Stimulated activated CD8-positive, alpha-beta memory T cell treated with anti-CD3 and anti-CD28 coated beads, Interleukin-4, amount 100 ng/mL, for 48 hours (primary cell): ENCODE results near the gene LIMD2.

Experiments
- DNase-seq: peaks from one replicate; pipeline ENCODE4 v3.0.0-alpha.2; 2020

Gene LIMD2

GRCh38 chr17:63700528-63701455 lies 867 bp upstream of the LIMD2 start:
- DNase-seq, result peak; percentile 69

DNA sequence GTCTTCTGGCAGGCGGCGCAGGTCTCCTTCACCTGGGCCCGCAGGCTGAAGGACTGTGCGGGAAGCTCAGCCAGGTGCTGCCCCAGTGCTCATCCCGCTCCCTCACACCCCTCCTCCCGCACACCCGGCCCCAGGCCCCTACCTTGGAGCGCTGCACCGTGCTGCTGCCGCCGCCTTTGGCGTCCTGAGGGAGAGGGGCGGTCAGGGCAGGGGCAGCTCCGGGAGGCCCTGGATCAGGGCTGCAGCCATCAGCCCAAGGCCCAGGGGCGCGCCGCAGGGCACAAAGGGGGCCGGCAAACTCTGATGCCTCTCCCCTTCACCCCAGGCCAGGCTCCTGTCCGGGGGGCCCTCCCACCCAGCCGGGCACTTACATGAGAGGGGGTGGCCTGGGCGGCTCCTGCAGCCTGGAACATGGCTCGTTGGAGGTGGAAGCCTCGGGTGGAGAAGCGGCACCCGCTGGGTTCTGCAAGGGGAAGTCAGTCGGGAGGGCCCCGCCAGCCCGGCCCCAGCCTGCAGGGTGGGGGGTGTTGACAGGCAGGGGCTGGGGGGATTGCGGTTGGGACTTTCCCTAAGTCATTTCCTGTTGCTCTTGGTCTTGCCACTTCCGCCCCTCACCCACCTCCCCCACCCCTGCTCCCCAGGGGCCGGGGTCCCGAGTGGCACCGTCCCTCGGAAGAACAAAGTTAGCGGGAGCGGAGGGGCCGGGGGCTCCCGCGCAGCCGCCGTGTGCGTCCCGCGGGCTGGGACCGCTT lies 863 bp downstream of the LIMD2 start:
- DNase-seq, result peak; percentile 85

GRCh38 chr17:63698381-63698885 lies 1.5 kb downstream of the LIMD2 start:
- peak; percentile 59 for DNase-seq

- peak; percentile 87 for DNase-seq
Measured at GRCh38 chr17:63697341-63698286, 2.3 kb downstream of the LIMD2 start.

GRCh38 chr17:63696381-63696961 lies 3.5 kb downstream of the LIMD2 start:
- DNase-seq, result peak; percentile 52

DNA sequence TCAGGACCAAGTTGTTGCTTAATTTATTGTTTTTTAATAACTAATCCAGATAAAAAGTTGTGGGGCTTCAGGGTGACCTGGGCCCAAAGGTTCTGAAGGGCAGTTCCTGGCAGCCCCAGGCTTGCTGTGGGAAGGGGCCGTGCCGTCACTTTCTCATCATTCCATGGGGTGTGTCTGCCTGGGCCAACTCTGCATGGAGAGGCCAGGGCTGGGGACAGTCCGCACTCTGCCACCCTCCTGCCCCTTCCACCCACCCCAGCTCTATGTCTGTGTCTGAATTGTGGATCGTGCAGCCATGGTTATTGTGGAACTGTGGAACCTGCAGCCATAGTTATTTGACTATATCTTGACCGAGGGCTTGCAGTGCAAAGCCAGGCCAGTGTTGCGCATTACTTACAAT lies 4.0 kb downstream of the LIMD2 start:
- no peak for DNase-seq

DNA sequence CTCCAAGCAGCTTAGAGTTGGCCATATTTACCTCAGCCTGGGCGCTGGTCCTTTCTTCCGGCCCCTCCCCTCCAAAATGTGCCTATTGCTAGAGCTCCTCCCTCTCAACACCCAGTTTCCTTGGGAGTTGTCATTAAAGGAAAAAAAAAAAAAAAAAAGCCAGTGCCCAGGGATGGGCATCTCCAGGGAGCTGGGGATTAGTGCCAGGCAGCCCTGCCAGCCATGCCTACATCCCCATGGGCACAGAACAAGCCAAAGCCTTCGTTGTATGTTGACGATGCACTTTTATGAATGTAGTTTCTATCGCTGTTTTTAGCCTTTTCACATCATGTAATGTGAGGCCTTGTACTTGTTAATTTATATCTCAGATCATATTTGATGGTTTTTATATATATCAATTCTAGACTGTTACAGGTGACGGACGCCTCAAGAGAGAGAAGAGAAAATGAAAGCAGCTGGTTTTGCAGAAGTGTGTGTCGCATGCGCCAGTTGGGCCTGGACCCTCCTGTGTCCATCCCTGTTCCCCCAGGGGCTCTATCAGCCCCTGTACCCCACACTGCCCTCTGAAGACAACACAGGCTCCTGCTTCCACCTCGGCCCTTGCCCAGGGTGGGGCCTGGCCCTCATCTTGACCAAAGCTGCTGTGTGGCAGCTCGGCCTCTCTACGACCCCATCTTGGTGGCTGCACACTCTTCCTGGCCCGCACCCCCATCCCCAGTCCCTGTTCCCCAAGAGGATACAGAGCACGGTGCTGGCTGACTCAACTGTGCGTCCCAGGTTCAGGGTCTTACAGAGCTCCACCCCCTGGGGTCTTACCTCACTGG lies 4.8 kb downstream of the LIMD2 start:
- DNase-seq, result no peak

DNA sequence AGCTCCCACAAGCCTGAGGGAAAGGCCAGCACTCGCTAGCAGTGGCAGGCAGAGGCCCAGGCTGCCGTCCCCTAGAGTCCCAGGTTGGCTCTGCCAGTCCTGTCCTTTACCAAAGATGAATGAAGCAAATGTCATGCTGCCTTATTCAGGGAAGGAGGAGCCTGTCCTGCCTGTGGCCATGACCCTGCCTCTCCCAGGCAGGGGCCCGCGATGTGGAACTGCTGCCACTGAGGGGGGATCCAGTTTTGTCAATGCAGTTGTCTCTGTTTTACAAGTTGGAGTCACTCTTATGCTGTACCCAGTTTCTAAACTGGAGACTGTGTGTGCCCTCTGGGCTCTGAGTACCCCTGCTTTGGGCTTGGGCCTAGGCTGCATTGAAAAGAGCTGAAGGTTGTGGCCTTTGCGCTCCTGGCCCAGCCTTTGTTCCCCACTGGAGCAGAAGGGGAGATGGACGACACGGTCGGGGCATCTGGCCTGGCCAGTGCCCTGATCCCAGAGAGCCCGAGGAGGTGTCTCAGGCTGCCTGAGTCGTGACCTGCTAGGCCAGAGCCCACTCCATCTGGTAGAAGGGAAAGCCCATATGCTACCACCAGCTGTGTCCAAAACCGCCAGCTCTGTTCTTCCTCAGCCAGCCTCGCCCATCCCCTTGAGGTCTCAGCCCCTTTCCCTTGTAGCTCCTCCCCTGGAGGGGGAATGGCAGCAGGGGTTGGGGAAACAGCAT lies 5.5 kb downstream of the LIMD2 start:
- peak; percentile 38 for DNase-seq

DNA sequence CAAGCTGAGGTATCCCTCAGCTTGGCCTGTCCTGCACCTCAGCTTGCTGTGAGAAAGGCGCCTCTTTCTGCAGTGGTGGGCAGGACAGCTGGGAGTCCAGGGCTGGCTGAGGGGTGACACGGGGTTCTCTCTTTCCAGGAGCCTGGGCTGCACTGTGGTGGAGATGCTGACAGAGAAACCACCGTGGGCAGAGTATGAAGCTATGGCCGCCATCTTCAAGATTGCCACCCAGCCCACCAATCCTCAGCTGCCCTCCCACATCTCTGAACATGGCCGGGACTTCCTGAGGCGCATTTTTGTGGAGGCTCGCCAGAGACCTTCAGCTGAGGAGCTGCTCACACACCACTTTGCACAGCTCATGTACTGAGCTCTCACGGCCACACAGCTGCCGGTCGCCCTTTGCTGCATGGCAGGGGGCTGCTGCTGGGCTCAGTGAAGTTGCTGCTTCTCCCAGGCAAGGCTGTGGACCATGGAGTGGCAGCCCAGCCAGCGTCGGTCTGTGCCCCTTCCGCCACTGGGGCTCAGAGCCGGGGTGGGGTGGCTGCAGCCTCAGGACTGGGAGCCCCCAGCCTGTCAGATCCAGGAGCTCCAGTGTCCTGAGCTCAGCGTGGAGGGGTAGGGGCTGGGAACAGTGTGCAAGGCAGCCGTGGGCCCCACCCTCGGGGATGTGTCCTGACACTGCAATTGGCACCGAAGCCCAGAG lies 6.4 kb downstream of the LIMD2 start:
- no peak for DNase-seq

DNA sequence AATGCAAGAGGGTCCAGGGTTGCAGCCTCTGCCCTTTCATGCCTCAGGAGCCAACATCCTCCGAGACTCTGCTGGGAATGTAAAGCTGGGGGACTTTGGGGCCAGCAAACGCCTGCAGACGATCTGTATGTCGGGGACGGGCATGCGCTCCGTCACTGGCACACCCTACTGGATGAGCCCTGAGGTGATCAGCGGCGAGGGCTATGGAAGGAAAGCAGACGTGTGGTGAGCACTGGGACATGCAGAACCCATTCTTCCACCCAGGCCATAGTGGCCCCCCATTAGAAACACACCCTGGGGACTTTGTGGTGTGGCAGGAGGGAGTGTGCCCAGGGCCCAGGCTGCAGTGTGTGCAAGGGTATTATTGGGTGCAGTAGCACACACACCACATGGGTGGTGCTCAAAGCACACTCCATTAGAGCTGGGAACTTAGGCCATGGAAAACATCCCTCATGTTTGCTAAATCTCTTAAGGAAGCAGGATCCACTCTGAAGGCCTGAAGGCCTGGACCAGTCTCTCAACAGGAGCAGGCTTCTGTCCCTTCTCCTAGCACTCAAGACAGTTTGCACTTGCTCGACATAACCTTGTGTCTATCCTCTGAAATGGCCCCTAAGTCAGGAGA lies 7.6 kb downstream of the LIMD2 start:
- DNase-seq, result no peak

- DNase-seq, result no peak
Measured at GRCh38 chr17:63689479-63689878, 10.4 kb downstream of the LIMD2 start.

DNA sequence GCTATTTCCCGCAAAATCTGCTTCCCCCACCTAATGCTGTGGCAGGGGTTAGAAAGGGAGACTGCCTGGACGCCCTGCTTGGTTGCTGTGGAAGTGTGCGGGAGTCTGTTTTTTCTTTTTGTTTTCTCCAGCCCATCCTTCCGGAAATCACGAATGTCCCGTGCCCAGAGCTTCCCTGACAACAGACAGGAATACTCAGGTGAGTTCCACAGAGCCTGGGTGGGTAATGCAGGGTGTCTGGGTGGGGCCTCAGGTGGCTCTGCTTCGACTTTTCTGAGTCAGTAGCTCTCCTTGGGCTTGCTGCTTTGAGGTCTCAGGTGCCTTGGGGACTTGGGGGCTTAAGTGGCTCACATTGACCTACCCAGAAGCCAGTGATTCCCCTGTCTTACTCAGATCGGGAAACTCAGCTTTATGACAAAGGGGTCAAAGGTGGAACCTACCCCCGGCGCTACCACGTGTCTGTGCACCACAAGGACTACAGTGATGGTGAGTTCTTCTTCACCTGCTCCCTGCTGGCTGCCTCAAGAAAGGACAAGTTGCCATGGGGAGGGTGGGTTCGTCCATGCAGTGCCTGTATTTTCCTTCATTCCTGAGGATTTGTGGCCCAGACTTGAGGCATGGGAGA lies 11.4 kb downstream of the LIMD2 start:
- peak; percentile 52 for DNase-seq

- DNase-seq, result no peak
Measured at GRCh38 chr17:63686138-63686685, 13.7 kb downstream of the LIMD2 start.

- DNase-seq, result no peak
Measured at GRCh38 chr17:63685578-63685977, 14.3 kb downstream of the LIMD2 start.

GRCh38 chr17:63685041-63685440 lies 14.9 kb downstream of the LIMD2 start:
- DNase-seq, result no peak

DNA sequence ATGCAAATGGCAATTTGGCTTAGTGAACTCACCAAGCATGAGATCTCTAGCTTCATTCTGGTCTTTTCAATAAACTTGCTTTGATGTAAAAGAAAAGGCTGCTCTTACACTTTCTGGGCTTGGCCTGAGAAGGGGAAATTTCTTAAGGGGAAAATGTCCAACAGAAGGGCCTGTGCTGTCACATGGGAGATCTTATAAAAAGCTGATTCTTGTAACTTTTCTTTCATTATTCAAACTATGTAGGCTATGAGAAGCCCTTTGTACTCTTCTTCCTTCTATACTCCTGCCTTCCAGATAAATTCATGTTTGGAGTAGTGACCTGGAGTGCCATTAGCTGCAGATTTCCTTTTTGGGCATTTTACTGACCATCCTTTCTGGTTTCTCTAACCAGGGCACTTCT lies 16.9 kb downstream of the LIMD2 start:
- DNase-seq, result no peak

DNA sequence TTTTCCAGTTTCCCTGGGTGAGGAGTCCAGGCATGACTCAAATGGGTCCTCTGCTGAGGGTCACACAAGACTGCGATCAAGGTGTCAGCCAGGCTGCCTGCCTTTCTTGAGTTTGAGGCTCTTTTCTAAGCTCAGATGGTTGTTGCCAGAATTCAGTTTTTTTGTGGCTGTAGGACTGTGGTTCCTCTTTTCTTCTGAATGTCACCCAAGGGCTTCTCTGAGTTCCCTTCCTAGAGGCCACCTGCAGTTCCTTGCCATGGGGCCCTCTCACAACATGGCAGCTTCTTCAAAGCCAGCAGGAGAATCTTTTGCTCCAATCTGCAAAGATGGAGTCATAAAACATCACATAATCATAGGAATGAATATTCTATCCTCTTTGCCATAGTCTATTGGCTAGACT lies 17.5 kb downstream of the LIMD2 start:
- no peak for DNase-seq

DNA sequence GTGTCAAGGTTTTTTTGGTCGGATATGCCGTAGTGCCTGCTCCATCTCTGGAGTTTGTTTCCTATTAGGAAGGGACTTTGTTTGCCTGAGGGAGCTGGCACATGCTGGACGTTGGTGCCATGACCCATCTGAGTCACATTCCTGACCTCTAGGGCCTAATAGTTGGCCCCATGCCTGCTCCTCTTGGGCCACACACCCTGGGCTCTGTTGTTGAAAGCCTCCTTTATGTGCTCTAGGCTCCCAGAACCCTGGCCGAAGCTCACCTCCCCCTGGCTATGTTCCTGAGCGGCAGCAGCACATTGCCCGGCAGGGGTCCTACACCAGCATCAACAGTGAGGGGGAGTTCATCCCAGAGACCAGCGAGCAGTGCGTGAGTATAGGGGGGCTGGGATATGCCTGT lies 18.4 kb downstream of the LIMD2 start:
- DNase-seq, result no peak

DNA sequence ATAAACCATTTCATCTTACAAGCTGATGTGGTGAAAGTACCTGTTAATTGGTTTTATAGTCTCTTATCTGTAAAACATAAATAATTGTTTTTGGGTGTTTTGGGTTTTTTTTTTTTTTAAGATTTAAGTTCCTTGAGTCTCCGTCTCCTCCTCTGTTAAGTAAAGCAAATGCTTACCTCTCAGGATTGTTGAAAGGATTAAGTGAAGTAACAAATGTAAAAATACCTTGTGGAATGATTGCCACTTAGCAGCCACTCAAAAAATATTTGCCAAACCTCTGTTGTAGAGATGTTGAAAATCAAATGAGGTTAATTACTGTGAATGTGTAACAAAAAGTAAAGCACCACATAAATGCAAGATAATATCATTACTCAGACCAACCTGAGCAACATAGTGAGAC lies 19.2 kb downstream of the LIMD2 start:
- no peak for DNase-seq
